ENCODE results near the gene GMPPA.

The GMPPA gene

DNA sequence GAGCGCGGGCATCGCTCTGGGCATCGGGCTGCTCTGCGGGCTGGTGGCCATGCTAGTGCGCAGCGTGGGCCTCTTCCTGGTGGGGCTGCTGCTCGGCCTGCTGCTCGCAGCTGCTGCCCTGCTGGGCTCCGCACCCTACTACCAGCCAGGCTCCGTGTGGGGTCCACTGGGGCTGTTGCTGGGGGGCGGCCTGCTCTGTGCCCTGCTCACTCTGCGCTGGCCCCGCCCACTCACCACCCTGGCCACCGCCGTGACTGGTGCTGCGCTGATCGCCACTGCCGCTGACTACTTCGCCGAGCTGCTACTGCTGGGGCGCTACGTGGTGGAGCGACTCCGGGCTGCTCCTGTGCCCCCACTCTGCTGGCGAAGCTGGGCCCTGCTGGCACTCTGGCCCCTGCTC is 48.9 kb downstream of the GMPPA start:
- Histone ChIP-seq H3K4me3 (no peak overlapping the region), H3K9me3 (no peaks in the 10 kb centered on the region), H3K36me3 (no peaks in the 10 kb centered on the region), H3K27me3 (no peaks in the 10 kb centered on the region), H3K27ac (no peak overlapping the region), H3K4me1 (peaks cover 9 to 28% (median 22%) of the 10 kb centered on the region in 4 donors)
- no peak for DNase-seq
- intact Hi-C loops (cut with DNase I; ENCODE audit: low total_unique reads): no loop called here
- TF ChIP-seq, protein P1, sequence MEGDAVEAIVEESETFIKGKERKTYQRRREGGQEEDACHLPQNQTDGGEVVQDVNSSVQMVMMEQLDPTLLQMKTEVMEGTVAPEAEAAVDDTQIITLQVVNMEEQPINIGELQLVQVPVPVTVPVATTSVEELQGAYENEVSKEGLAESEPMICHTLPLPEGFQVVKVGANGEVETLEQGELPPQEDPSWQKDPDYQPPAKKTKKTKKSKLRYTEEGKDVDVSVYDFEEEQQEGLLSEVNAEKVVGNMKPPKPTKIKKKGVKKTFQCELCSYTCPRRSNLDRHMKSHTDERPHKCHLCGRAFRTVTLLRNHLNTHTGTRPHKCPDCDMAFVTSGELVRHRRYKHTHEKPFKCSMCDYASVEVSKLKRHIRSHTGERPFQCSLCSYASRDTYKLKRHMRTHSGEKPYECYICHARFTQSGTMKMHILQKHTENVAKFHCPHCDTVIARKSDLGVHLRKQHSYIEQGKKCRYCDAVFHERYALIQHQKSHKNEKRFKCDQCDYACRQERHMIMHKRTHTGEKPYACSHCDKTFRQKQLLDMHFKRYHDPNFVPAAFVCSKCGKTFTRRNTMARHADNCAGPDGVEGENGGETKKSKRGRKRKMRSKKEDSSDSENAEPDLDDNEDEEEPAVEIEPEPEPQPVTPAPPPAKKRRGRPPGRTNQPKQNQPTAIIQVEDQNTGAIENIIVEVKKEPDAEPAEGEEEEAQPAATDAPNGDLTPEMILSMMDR (IDR thresholded peaks at IDR 0.05): no peak

DNA sequence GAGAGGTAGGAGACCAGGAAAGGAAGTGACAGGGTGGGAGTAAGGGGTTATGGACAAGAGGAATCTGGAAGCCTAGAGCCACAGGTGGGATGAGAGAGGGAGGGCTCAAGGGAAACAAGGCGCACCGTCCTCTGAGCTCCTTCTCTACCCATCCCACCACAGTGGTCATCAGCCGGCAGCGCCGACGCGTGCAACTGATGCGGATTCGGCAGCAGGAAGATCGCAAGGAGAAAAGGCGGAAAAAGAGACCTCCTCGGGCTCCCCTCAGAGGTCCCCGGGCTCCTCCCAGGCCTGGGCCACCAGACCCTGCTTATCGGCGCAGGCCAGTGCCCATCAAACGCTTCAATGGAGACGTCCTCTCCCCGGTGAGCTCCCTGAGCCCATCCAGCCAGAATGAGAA is 50.3 kb downstream of the GMPPA start:
- no peak overlapping the region for H3K27ac ChIP-seq
- no peaks in the 10 kb centered on the region for H3K36me3 ChIP-seq
- H3K9me3 ChIP-seq: no peaks in the 10 kb centered on the region
- intact Hi-C loops (cut with DNase I; ENCODE audit: low total_unique reads): no loop called here
- no peaks in the 10 kb centered on the region for H3K27me3 ChIP-seq
- no peak for DNase-seq
- H3K4me1 ChIP-seq: peaks cover 6 to 33% (median 26%) of the 10 kb centered on the region in 4 donors
- TF ChIP-seq, protein P1 (IDR thresholded peaks at IDR 0.05): no peak
- no peak overlapping the region for H3K4me3 ChIP-seq

DNA sequence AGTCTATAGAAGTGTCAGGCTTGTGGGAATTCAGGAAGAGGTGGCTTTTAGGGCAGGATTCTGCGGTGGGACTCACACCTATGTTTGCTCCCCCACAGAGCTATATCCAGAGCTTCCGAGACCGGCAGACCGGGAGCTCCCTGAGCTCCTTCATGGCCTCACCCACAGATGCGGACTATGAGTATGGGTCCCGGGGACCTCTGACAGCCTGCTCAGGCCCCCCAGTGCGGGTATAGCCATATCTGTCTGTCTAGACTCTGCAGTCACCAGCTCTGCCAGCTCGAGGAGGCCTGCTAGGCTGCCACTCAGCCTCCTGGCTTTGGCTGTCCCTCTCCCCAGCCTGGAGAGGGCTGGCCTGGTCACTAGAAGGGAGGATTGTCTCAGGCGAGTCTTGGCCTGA is 50.9 kb downstream of the GMPPA start:
- no peaks in the 10 kb centered on the region for H3K27me3 ChIP-seq
- H3K36me3 ChIP-seq: no peaks in the 10 kb centered on the region
- no peak overlapping the region for H3K27ac ChIP-seq
- no peak overlapping the region for H3K4me3 ChIP-seq
- DNase-seq: no peak
- TF ChIP-seq, protein P1 (IDR thresholded peaks at IDR 0.05): no peak
- H3K9me3 ChIP-seq: no peaks in the 10 kb centered on the region
- peaks cover 0 to 26% (median 20%) of the 10 kb centered on the region in 4 donors for H3K4me1 ChIP-seq
- intact Hi-C loops (cut with DNase I; ENCODE audit: low total_unique reads): loop anchor here (5.0 kb wide), 1 partner anchor 48 kb away; the partner anchor contains the start of gene STK11IP

DNA sequence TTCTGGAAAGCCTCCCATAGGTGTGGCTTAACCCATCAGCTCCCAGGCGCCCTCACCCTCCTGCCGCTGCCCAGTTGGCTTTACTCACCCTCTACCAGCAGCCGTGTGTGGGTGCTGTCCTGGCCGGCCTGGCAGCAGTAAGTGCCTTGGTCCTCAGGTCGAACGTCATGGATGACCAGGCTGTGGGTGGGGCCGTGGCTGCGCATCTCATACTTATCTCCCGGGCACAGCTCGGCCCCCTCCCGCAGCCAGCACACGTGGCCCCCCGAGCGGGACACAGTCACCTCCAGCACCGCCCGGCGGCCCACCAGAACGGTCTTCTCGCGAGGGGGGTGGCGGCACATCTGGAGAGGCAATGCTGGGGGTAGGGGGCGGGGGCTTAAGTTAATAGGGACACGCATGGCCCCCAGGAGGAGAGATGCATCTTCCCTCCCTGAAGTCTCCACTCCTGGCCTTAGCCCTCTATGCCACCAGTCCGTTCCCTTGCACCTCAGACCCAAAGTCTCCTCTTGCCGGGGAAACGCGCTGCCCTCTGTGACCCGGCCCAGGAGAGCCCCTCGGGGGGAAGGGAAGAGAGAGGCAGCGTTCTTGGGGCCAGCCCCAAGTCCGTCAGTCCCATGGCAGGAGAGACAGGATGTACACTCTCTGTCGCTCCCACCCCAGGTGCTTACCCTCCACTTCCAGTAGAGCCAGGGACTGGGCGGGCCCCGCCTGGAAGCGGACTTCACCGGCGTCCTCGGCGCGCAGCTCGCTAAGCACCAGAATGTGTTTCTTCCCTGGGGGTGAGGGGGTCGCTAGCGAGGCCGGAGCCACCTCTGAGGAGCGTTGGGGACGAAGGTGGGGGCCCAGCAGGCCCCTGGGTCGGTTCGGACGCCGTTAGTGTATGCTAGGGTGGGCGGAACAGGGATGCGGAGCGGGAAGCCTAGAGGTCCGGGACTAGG is 53.0 kb downstream of the GMPPA start:
- Histone ChIP-seq H3K4me1 (peaks cover 0 to 26% (median 19%) of the 10 kb centered on the region in 4 donors), H3K36me3 (peaks cover 0 to 14% (median 8%) of the 10 kb centered on the region in 3 donors), H3K4me3 (peak overlapping the region; percentile 52 to 65), H3K9me3 (no peaks in the 10 kb centered on the region), H3K27me3 (no peaks in the 10 kb centered on the region), H3K27ac (peak overlapping the region; percentile 46 to 48)
- intact Hi-C loops (cut with DNase I; ENCODE audit: low total_unique reads): loop anchor here (5.0 kb wide), 1 partner anchor 46 kb away; the partner anchor contains the start of gene STK11IP
- TF ChIP-seq, protein P1 (IDR thresholded peaks at IDR 0.05): no peak
- DNase-seq: no peak

DNA sequence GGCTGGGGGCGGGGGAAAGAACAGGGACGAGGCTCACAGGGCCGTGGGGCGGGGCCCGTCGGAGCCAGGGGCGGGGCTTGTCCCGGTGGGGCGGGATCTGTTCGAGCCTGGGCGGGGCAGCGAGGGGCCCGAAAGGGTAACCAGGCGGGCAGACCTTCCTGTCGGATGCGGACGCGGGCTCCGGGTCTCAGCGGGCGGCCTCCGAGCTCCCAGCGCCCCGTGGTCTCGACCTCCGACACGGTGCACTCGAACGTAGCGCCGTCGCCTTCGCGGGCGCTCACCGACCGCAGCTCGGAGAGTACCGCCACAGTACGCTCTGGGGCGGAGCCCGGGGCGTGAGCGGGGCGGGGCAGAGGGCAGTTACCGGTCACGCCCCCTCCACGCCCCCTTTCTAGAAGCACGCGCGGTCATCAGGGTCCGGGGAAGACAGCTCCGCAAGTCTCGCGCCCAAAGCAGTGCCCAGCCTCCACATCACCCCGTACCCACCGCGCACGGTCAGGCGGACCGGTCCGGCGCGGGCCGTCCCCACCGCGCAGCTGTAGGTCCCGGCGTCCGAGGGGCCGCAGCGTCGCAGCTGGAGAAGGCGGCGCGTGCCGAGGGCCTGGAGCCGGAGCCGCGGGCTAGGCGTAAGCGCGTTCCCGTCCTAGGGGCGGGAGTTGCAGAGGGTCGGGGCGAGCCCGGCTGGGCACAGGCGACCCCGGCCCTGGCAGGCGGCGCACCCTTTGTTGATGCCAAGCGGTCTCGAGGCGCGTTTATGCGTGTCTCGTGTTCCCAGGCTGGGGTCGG is 53.9 kb downstream of the GMPPA start:
- TF ChIP-seq, protein P1 (IDR thresholded peaks at IDR 0.05): no peak
- intact Hi-C loops (cut with DNase I; ENCODE audit: low total_unique reads): loop anchor here (5.0 kb wide), 1 partner anchor 45 kb away; the partner anchor contains the start of gene STK11IP
- Histone ChIP-seq H3K4me3 (peak overlapping the region; percentile 52 to 65), H3K27me3 (no peaks in the 10 kb centered on the region), H3K4me1 (peaks cover 0 to 26% (median 19%) of the 10 kb centered on the region in 4 donors), H3K27ac (peak overlapping the region; percentile 46 to 48), H3K9me3 (no peaks in the 10 kb centered on the region), H3K36me3 (peaks cover 0 to 23% (median 8%) of the 10 kb centered on the region in 3 donors)
- peak; percentile 88 to 91 for DNase-seq

All from tibial artery (tissue), 4 donors.